Astrocyte (in vitro differentiated cells and primary cell): ENCODE results near the gene CD24.

ENCODE experiments used
- EZH2 ChIP-seq: IDR thresholded peaks from 2 replicates; pipeline ENCODE4 v1.6.1; 2012; ENCODE audit warnings: mild to moderate bottlenecking, low read length, inconsistent platforms; ENCODE audit not compliant: insufficient read depth
- TF ChIP-seq, protein P1 (sequence below): IDR thresholded peaks from 2 replicates; pipeline ENCODE4 v1.5.1; 2011; ENCODE audit warnings: low read depth, mild to moderate bottlenecking, inconsistent platforms, low read length, moderate library complexity; ENCODE audit not compliant: insufficient read depth

DNA sequence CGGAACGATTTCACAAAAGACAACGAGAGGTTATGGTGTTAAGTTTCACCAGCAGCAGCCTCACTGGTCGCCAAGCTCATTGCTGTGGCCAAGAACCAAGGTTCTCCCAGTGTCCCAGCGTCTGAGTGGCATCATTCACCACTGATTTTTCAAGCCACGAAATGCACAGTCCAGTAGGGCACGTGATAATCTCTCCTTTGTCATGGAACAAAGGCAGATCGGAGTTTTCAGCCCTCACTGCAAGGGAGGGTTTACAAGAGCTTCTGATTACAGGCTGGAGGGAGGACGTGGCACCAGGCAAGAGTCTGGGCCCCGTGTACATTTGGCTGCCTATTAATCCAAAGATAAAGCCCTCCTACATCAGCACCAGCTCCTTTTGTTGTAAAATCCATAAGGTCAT is 2.0 kb downstream of the CD24 start:
- TF ChIP-seq, protein P1, sequence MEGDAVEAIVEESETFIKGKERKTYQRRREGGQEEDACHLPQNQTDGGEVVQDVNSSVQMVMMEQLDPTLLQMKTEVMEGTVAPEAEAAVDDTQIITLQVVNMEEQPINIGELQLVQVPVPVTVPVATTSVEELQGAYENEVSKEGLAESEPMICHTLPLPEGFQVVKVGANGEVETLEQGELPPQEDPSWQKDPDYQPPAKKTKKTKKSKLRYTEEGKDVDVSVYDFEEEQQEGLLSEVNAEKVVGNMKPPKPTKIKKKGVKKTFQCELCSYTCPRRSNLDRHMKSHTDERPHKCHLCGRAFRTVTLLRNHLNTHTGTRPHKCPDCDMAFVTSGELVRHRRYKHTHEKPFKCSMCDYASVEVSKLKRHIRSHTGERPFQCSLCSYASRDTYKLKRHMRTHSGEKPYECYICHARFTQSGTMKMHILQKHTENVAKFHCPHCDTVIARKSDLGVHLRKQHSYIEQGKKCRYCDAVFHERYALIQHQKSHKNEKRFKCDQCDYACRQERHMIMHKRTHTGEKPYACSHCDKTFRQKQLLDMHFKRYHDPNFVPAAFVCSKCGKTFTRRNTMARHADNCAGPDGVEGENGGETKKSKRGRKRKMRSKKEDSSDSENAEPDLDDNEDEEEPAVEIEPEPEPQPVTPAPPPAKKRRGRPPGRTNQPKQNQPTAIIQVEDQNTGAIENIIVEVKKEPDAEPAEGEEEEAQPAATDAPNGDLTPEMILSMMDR: no peak
- TF ChIP-seq EZH2: no peak
